Glomerular endothelial cell (primary cell): ENCODE results near the gene PERM1. TPM values are rescaled to one million over a fixed set of nuclear protein-coding genes. Genes with fewer than 3 reads are reported as not detected.

ENCODE experiments used
- total RNA-seq: library from RNA; depleted of rRNA; stranded (reverse); fragments of >200 nt; gene quantifications from 2 replicates; pipeline ENCODE4 v1.2.3, GENCODE V29; 2015

PERM1 gene
- total RNA-seq, 1 donor from 2014 or later: not detected

Other genes starting within 250 kb of the PERM1 start
- gene SAMD11, start 58.2 kb downstream of the PERM1 start, total RNA-seq: 2.0 TPM in 1 of 2 replicates, not detected in the other
- 73.8 and 73.9 TPM in 2 replicates for gene NOC2L, start 22.8 kb downstream of the PERM1 start, total RNA-seq
- gene KLHL17, start 21.5 kb downstream of the PERM1 start, total RNA-seq: 11.7 and 21.1 TPM in 2 replicates
- 1.4 and 2.0 TPM in 2 replicates for gene PLEKHN1, start 15.6 kb downstream of the PERM1 start, total RNA-seq
- 90.3 and 219 TPM in 2 replicates for gene HES4, start 18.0 kb upstream of the PERM1 start, total RNA-seq
- 196 and 518 TPM in 2 replicates for gene ISG15, start 31.4 kb upstream of the PERM1 start, total RNA-seq
- gene AGRN, start 38.0 kb upstream of the PERM1 start, total RNA-seq: 306 and 382 TPM in 2 replicates
- gene RNF223, start 92.2 kb upstream of the PERM1 start, total RNA-seq: not detected in 2 replicates
- 13.5 and 32.1 TPM in 2 replicates for gene C1orf159, start 134.0 kb upstream of the PERM1 start, total RNA-seq
- gene TTLL10, start 191.8 kb upstream of the PERM1 start, total RNA-seq: not detected in 2 replicates
- 0.58 TPM in 1 of 2 replicates, not detected in the other for gene TNFRSF18, start 224.5 kb upstream of the PERM1 start, total RNA-seq
- 5.6 and 58.5 TPM in 2 replicates for gene TNFRSF4, start 232.1 kb upstream of the PERM1 start, total RNA-seq
- gene SDF4, start 249.9 kb upstream of the PERM1 start, total RNA-seq: 272 and 308 TPM in 2 replicates